Renal cortex interstitium (tissue), 11 donors: ENCODE measurements around the gene TBC1D1. TPM values are rescaled to one million over a fixed set of nuclear protein-coding genes. Genes with fewer than 3 reads are reported as not detected.

Experiments
- DNase-seq, 11 donors: peaks; one replicate each; pipeline ENCODE4 v3.0.0-alpha.2; 2013; ENCODE audit warnings: low read depth in 9 of 11, low spot score in 4 of 11; ENCODE audit errors: extremely low read depth in 1 of 11
- polyA plus RNA-seq, 3 donors: library from polyadenylated mRNA; unstranded; fragments of 120-200 nt; gene quantifications; one replicate each; pipeline ENCODE4 v1.2.1, GENCODE V29; 2013; ENCODE audit not compliant: insufficient read length in 3 of 3

TBC1D1 gene
- polyA plus RNA-seq, 3 donors, result 187 to 195 (median 194) TPM

DNA sequence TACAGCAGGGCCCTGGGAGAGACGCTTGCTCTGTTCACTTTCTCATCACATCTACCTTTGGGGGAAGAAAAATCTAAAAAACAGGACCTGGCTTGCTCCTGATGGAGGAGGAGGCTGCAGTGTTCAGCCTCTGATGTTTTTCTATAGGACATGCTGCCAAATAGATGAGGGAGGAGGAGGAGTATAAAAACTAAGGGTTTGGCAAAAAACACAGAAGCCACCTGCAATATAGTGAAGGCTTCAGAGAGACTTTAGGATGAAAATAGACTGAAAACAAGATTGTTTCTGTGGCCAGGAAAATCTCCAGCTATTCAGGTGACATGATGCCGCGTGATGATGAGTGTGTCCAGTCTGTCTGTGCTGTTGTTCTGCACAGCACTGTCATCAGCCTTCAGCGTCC lies 229.9 kb downstream of the TBC1D1 start:
- no peak for DNase-seq

DNA sequence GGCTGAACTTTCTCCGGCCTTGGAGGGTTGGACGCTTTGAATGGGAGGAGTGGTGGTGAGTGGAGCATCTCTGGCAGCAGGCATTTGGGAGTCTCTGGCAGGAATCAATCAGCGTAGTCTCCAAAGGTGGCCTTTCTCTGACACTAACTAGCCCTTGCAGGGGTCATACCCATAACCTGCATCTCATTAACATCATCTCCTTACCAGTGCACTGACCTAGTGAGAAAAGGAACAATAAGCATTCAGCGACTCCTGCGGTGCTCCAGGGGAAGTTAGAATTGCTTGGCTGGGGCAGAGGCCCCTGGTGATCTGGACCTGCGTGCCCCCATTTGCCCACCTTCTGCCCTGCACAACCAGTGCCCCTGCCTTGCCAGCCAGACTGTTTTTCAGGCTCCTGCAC lies 231.2 kb downstream of the TBC1D1 start:
- no peak for DNase-seq

DNA sequence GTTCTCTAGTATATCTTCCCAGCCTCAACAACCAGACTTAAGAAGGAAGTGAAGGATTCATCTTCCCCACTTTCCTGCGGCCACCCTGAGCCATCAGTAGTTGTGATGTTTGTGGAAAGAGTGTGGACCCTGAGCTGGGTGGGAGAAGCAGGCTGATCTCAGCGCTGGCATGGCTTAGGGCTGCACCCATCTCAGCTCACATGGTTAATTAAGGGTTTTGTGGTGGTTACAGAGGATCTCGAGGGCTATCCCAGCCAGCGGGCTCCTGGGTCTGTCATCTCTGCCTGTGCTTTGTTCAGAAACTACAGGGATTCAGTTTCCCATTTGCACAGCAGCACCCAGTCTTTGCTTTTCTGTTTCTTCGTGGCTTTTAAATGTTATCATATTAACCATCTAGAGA lies 232.7 kb downstream of the TBC1D1 start:
- DNase-seq, result no peak

DNA sequence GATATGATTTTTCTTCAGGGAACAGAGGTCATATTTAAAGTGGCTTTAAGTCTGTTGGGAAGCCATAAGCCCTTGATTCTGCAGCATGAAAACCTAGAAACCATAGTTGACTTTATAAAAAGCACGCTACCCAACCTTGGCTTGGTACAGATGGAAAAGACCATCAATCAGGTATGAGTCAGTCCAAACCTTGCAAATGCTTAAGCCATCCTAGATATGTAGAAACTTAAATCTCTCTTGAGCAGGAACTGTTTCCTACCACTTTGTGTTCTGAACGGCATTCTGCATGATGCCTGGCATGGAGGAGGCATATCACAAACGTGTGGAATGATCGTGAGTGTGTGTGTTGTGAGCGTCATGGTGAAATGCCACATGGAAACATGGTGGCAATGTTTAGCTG lies 234.1 kb downstream of the TBC1D1 start:
- no peak for DNase-seq

- DNase-seq, result no peak
Observed at GRCh38 chr4:38125816-38126215, 234.9 kb downstream of the TBC1D1 start.

- DNase-seq, result no peak
Observed at GRCh38 chr4:38128478-38129459, 237.9 kb downstream of the TBC1D1 start.

GRCh38 chr4:38129460-38130227 lies 238.8 kb downstream of the TBC1D1 start:
- no peak for DNase-seq

GRCh38 chr4:38130884-38131283 lies 240.0 kb downstream of the TBC1D1 start:
- DNase-seq, result no peak

DNA sequence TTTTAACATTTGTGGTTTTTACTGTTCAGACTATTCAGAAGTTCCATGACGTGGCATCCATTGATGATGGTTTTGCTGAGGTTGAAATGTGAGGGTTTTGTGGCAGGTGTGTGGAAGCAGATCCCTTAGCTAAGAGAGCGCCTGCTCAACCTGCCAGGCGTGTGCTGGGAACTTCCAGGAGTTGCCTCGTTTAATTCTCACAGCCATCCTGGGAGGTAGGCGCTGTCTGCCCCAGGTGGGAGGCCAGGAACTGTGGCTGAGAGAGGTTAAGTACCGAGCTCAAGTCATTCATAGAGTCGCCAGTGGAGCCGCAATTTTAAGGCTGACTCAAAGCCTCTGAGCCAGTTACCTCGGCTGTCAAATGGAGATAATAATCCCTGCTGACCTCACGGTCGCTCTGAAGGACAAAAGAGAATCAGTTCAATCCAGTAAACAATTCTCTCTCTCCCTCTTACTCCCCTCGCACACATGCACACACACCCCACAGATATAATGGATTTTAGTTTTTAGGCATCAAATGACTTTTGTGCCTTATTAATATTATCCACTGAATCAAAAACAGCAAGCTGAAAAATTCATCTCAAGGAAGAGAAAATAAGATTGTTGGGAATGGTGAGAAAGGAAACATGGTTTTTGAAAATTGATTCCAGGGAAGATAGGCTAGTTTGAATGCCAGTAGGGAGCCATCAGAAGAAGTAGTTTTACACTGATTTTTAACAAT lies 240.6 kb downstream of the TBC1D1 start:
- no peak for DNase-seq

GRCh38 chr4:38132107-38132673 lies 241.3 kb downstream of the TBC1D1 start:
- peak in 9 of 11 donors; percentile 41 to 73 (median 67) for DNase-seq

DNA sequence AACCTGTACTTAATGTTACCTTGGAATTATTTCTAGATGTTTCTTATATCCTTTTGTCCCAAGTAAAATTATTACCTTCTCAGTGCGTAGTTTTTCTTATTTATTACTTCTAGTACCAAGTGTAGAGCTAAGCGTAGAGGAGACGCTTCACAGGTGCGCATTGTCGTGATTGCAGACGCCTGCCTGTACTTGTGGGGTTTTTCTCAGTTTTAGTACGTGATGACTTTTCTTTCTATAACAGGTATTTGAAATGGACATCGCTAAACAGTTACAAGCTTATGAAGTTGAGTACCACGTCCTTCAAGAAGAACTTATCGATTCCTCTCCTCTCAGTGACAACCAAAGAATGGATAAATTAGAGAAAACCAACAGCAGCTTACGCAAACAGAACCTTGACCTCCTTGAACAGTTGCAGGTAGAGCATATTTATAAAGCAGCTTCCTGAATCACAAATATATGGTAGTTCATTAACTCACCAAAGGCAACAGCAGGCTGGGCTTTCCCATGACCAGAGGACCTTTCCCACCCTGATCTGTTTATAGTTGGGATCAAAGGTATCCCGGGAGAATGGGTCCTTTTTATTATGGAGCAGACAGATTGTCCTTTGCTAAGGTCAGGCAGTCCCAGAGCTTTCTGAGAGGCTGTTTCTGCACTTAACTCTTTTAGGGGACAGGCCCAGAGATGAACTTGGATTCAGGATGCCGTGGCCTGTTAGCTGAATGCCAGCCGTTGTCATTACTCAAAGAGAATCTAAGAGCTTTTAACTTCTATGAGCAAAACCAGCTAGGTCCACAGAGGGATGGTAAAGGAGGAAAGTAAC lies 242.2 kb downstream of the TBC1D1 start:
- no peak for DNase-seq

- no peak for DNase-seq
Observed at GRCh38 chr4:38133711-38134480, 243.0 kb downstream of the TBC1D1 start.

DNA sequence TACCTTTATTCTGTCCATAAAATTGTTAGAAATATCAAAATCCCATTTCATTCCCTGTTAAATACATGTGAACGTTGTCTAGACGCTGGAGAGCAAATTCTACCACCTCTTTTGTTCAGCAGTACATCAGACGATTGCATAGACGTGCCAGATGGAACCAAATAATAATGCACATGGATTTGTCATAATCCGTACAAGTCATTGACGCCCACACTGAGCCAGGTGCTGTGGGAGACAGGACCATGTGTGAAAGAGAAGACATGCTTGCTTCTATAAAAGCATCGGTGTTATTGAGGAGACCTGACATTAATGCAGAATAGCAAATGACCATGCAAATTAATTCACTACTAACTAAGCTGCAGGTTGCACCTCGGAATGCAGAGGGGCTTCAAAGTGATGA lies 244.3 kb downstream of the TBC1D1 start:
- no peak for DNase-seq

- DNase-seq, result no peak
Observed at GRCh38 chr4:38136604-38137003, 245.7 kb downstream of the TBC1D1 start.

- DNase-seq, result no peak
Observed at GRCh38 chr4:38137080-38137479, 246.2 kb downstream of the TBC1D1 start.

GRCh38 chr4:38138363-38138762 lies 247.5 kb downstream of the TBC1D1 start:
- no peak for DNase-seq

DNA sequence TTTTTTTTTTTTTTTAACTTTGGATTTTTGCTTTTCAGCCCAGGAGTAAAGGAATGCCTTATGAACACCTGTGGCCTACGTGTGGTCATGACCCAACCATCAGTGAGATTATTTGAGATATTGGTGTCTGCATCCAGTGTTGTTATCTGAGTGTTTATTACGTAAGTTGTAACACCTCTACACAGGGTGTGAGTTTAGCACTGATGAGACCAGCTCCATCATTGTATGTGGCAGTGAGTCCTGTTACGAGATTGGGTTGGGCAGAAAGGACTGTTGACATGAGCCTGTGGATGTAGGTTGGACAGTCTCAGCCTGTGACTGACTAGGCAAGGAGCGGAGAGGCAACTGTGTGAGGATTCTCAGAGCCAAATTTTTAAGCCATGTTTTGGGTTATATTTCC lies 248.3 kb downstream of the TBC1D1 start:
- DNase-seq, result no peak
